ENCODE data around the gene RBM33. TPM values are rescaled to one million over a fixed set of nuclear protein-coding genes. Genes with fewer than 3 reads are reported as not detected.

RBM33 gene
- total RNA-seq, 2 experiments from 2014 or later = 82.7 to 84.8 TPM

GRCh38 chr7:155787171-155787851 lies 142.8 kb downstream of the RBM33 start:
- no peak overlapping the region for H3K27ac Mint-ChIP-seq
- DNase-seq = no peak
- ChIA-PET CTCF (interaction anchor here (0.6 kb wide), 1 partner anchor 117 kb away, joined by 3 read pairs; no protein-coding TSS in a partner anchor), POLR2A (interaction anchor here (0.6 kb wide), 1 partner anchor 143 kb away, joined by 4 read pairs; the partner anchor contains the start of gene RBM33)
- peaks cover 16% of the 10 kb centered on the region for H3K27me3 Mint-ChIP-seq
- peaks cover 5% of the 10 kb centered on the region for H3K36me3 Mint-ChIP-seq (ENCODE audit: low read depth)
- peaks cover 4% of the 10 kb centered on the region for H3K4me1 Mint-ChIP-seq
- H3K4me3 Mint-ChIP-seq = no peak overlapping the region
- H3K9me3 Mint-ChIP-seq = no peaks in the 10 kb centered on the region

- POLR2A ChIA-PET = no interaction called here
- Mint-ChIP-seq H3K36me3 (ENCODE audit: low read depth) (peaks cover 1% of the 10 kb centered on the region), H3K27ac (no peak overlapping the region), H3K4me3 (no peak overlapping the region), H3K27me3 (peaks cover 16% of the 10 kb centered on the region), H3K4me1 (peaks cover 4% of the 10 kb centered on the region), H3K9me3 (no peaks in the 10 kb centered on the region)
- CTCF ChIA-PET = interaction anchor here (0.5 kb wide), 1 partner anchor 1346 kb away, joined by 3 read pairs; no protein-coding TSS in a partner anchor
- no peak for DNase-seq
These were observed 144.1 kb downstream of the RBM33 start for GRCh38 chr7:155788616-155789000.

DNA sequence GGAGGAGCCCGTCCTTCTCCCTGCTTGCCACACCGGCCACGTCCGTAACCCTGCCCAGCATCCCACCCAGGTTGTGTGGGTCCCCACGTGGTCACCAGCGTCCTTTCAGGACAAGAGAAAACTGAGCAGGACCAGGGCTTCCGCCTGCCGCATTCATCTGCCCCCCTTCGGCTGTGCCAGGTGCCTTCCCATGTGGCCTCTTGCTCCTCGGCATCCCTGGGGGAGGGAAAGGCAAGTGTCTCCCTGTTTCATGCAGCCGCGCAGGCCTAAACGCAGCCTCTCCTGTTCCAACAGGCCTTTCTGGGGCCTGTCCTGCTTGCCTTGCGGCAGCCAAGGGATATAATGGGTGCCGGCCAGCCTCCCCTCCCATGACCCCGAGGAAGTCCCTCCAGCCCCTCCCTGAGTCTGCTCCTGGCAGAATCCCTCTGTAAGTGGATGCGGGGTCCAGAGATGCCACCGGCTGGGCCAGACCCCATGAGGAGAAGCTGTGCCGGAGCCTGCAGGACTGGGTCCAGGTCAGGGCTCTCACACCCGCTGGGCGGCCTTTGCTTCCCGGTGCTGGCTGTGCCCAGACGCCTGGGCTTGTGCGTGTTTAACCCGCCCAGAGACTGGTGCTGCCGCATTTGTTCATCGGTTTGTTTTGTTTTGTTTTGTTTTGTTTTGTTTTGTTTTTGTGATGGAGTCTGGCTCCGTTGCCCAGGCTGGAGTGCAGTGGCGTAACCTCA lies 144.7 kb downstream of the RBM33 start:
- no peaks in the 10 kb centered on the region for H3K9me3 Mint-ChIP-seq
- H3K27me3 Mint-ChIP-seq = peaks cover 16% of the 10 kb centered on the region
- DNase-seq = no peak
- no peak overlapping the region for H3K4me3 Mint-ChIP-seq
- ChIA-PET POLR2A (no interaction called here), CTCF (interaction anchor here (1.2 kb wide), 1 partner anchor 21 kb away, joined by 3 read pairs; no protein-coding TSS in a partner anchor)
- no peak overlapping the region for H3K27ac Mint-ChIP-seq
- H3K4me1 Mint-ChIP-seq = peaks cover 4% of the 10 kb centered on the region
- no peaks in the 10 kb centered on the region for H3K36me3 Mint-ChIP-seq (ENCODE audit: low read depth)

- Mint-ChIP-seq H3K4me1 (peaks cover 4% of the 10 kb centered on the region), H3K36me3 (ENCODE audit: low read depth) (no peaks in the 10 kb centered on the region), H3K27me3 (peaks cover 16% of the 10 kb centered on the region), H3K4me3 (no peak overlapping the region), H3K9me3 (no peaks in the 10 kb centered on the region), H3K27ac (no peak overlapping the region)
- ChIA-PET POLR2A (no interaction called here), CTCF (no interaction called here)
- no peak for DNase-seq
These were observed 146.2 kb downstream of the RBM33 start for GRCh38 chr7:155790666-155791065.

DNA sequence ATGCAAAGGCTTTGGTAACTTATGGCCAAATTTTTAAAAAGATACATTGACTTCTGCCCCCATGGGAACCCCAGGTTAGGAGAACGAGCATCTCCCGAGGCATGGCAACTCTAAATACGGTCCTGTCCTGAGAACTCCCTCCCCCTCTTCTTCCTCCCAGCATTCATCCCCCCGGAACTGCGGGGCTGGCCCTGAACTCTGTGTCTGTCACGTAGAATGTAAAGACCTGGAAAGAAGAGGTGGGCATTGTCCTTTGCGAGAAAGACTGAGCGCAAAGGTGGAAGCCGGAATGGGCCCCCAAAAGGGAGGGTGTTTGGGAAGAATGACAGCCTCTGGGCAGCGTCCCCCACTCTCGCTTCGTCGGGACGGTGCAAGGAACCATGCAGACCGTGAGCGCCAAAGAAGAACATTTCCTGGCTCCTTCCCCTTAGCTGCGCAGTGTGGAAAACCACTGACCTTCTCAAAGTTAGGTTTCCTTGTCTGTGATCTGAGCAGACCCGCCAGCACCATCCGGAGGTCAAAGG lies 146.8 kb downstream of the RBM33 start:
- CTCF ChIA-PET = no interaction called here
- H3K4me3 Mint-ChIP-seq = no peak overlapping the region
- H3K9me3 Mint-ChIP-seq = no peaks in the 10 kb centered on the region
- H3K4me1 Mint-ChIP-seq = peaks cover 4% of the 10 kb centered on the region
- peaks cover 9% of the 10 kb centered on the region for H3K27me3 Mint-ChIP-seq
- no peak for DNase-seq
- POLR2A ChIA-PET = no interaction called here
- no peak overlapping the region for H3K27ac Mint-ChIP-seq
- H3K36me3 Mint-ChIP-seq (ENCODE audit: low read depth) = no peaks in the 10 kb centered on the region

DNA sequence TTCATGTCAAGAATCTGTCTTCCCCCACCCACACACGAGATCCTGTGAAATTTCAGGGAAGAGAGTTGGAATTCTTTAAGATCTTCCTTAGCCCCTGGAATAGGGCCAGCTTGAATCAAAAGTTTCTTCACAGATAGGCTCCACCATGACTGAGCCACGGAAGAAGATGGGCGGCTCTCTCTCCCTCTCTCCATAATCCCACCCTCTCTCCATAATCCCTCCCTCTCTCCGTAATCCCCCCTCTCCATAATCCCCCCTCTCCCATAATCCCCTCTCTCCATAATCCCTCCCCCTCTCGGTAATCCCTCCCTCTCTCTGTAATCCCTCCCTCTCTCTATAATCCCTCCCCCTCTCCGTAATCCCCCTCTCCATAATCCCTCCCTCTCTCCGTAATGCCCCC lies 147.4 kb downstream of the RBM33 start:
- CTCF ChIA-PET = no interaction called here

DNA sequence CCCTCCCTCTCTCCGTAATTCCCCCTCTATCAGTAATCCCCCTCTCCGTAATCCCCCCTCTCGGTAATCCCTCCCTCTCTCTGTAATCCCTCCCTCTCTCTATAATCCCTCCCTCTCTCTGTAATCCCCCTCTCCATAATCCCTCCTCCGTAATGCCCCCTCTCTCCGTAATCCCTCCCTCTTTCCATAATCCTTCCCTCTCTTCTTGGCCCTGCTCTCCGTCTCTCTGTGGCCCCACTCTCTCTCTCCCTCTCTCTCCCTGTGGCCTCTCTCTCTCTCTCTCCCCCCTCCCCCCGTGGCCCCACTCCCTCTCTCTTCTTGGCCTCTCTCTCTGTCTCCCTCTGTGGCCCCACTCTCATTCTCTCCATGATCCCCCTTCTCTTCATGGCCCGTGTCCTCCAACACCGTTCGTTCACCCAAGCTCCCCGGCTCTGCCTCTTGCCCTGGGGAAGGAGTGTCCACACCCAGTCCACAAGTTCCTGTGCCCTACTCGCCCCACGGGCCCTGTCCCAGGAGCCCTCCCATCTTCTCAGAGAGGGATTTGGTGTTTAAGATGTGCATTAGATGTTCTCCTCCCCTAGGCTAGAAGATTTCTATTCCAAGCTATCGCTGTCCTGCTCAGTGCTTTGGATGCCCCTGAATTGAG lies 148.0 kb downstream of the RBM33 start:
- ChIA-PET CTCF (no interaction called here), POLR2A (no interaction called here)
- Mint-ChIP-seq H3K4me3 (no peak overlapping the region), H3K4me1 (peaks cover 4% of the 10 kb centered on the region), H3K9me3 (no peaks in the 10 kb centered on the region), H3K27me3 (peaks cover 8% of the 10 kb centered on the region), H3K36me3 (ENCODE audit: low read depth) (no peaks in the 10 kb centered on the region), H3K27ac (no peak overlapping the region)
- no peak for DNase-seq

More for the DNA sequence above, 147.4 kb downstream of the RBM33 start:
- H3K27me3 Mint-ChIP-seq = peaks cover 8% of the 10 kb centered on the region
- DNase-seq = no peak
- H3K4me3 Mint-ChIP-seq = no peak overlapping the region
- no peaks in the 10 kb centered on the region for H3K9me3 Mint-ChIP-seq
- H3K36me3 Mint-ChIP-seq (ENCODE audit: low read depth) = no peaks in the 10 kb centered on the region
- POLR2A ChIA-PET = no interaction called here
- no peak overlapping the region for H3K27ac Mint-ChIP-seq
- H3K4me1 Mint-ChIP-seq = peaks cover 4% of the 10 kb centered on the region

DNA sequence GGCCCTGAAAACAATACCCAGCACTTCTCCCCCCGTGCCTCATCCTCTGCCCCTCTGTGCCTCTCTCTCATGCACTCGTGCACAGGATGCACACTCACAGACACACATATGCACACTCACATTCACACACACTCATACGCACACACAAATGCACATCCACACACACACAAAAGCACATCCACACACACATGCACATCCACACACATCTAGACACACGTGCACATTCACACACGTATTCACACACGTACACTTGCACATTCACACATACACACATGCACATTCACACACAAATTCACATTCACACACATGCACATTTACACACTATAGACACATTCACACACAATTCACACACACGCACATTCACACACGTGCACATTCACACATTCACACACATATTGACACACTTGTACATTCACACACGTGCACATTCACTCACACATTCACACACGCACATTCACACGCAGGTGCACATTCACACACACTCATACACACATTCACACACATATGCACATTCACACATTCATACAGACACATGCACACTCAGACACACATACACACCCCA lies 148.6 kb downstream of the RBM33 start:
- no peak for DNase-seq
- Mint-ChIP-seq H3K27ac (no peak overlapping the region), H3K27me3 (peaks cover 3% of the 10 kb centered on the region), H3K4me1 (no peaks in the 10 kb centered on the region), H3K4me3 (no peak overlapping the region), H3K9me3 (no peaks in the 10 kb centered on the region), H3K36me3 (ENCODE audit: low read depth) (no peaks in the 10 kb centered on the region)
- POLR2A ChIA-PET = no interaction called here
- CTCF ChIA-PET = no interaction called here

DNA sequence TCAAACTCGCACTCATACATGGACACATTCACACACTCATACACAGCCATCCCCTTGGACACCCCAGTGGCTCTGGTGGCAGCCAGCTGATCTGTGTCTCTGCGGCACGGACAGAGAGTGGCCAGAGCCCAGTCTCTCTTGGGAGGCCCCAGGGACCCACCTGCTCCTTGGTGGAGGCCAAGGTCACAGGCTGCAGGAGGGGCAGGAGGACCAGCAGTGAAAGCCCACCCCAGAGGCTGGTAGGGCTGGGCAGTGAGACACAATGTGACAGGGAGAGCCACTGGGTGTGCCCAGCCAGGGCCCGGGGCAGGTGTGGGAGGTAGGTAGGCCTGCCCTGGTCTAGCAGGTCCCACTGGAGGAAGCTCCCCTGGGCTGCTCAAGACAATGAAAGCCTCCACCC lies 149.3 kb downstream of the RBM33 start:
- POLR2A ChIA-PET = no interaction called here
- Mint-ChIP-seq H3K4me3 (no peak overlapping the region), H3K27ac (no peak overlapping the region), H3K27me3 (peaks cover 8% of the 10 kb centered on the region), H3K4me1 (peaks cover 4% of the 10 kb centered on the region), H3K9me3 (no peaks in the 10 kb centered on the region), H3K36me3 (ENCODE audit: low read depth) (no peaks in the 10 kb centered on the region)
- CTCF ChIA-PET = no interaction called here
- no peak for DNase-seq

DNA sequence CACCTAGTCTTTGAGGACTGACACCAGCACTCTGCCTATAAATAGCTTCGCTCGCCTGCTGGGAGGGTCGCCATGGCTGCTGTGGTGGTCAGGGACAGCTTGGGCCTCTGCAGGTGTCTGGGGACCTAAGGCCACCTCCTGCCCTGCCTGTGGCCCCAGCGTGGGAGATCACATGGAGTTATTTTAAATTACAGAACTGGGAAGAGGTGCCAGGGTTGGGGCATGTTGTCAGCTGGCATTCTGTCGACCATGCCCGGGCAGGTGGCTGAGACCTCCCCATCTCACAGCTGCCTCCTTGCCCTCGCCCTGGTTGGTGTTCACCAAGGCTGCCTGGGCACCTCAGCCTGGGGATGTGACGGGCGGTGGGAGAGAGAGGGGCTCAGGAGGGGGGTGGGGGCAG lies 149.7 kb downstream of the RBM33 start:
- Mint-ChIP-seq H3K36me3 (ENCODE audit: low read depth) (no peaks in the 10 kb centered on the region), H3K27me3 (peaks cover 10% of the 10 kb centered on the region), H3K27ac (no peak overlapping the region), H3K9me3 (no peaks in the 10 kb centered on the region), H3K4me3 (no peak overlapping the region), H3K4me1 (peaks cover 9% of the 10 kb centered on the region)
- CTCF ChIA-PET = no interaction called here
- POLR2A ChIA-PET = no interaction called here
- no peak for DNase-seq

GRCh38 chr7:155795401-155795800 lies 150.9 kb downstream of the RBM33 start:
- ChIA-PET CTCF (interaction anchor here (0.6 to 1.3 kb wide), 5 partner anchors 294 to 1218 kb away, joined by 3 to 5 read pairs (median 3); no protein-coding TSS in a partner anchor), POLR2A (no interaction called here)
- no peak overlapping the region for H3K4me3 Mint-ChIP-seq
- H3K27ac Mint-ChIP-seq = no peak overlapping the region
- H3K4me1 Mint-ChIP-seq = peaks cover 9% of the 10 kb centered on the region
- no peak for DNase-seq
- no peaks in the 10 kb centered on the region for H3K9me3 Mint-ChIP-seq
- peaks cover 20% of the 10 kb centered on the region for H3K27me3 Mint-ChIP-seq
- no peaks in the 10 kb centered on the region for H3K36me3 Mint-ChIP-seq (ENCODE audit: low read depth)

GRCh38 chr7:155795951-155796350 lies 151.5 kb downstream of the RBM33 start:
- CTCF ChIA-PET = interaction anchor here (1.0 to 1.3 kb wide), 2 partner anchors 815 to 1218 kb away, joined by 3 read pairs; no protein-coding TSS in a partner anchor
- POLR2A ChIA-PET = no interaction called here

More at GRCh38 chr7:155795951-155796350, 151.5 kb downstream of the RBM33 start:
- Mint-ChIP-seq H3K27me3 (peaks cover 23% of the 10 kb centered on the region), H3K9me3 (no peaks in the 10 kb centered on the region), H3K36me3 (ENCODE audit: low read depth) (no peaks in the 10 kb centered on the region), H3K4me1 (peaks cover 9% of the 10 kb centered on the region), H3K4me3 (no peak overlapping the region), H3K27ac (no peak overlapping the region)
- DNase-seq = no peak

Data from activated CD4-positive, alpha-beta T cell treated with anti-CD3 and anti-CD28 coated beads, Interleukin-2, amount 10 ng/mL, durations not matched to agents 7 days and 5 days (primary cell).